Measurements from ENCODE around the gene MALT1.
A peak's percentile ranks its signal among the peaks of the same experiment; 100 is the strongest.

Gene MALT1

GRCh38 chr18:58779529-58779928 is 108.3 kb downstream of the MALT1 start:
- DNase-seq, result peak; percentile 79 to 85 (median 80)

- no peak for DNase-seq
Measured at GRCh38 chr18:58780045-58780444, 108.8 kb downstream of the MALT1 start.

GRCh38 chr18:58781627-58782194 is 110.4 kb downstream of the MALT1 start:
- peak; percentile 84 to 88 (median 88) for DNase-seq

GRCh38 chr18:58784601-58785137 is 113.4 kb downstream of the MALT1 start:
- no peak for DNase-seq

- no peak for DNase-seq
Measured at GRCh38 chr18:58785171-58785805, 114.0 kb downstream of the MALT1 start.

GRCh38 chr18:58785870-58786269 is 114.6 kb downstream of the MALT1 start:
- DNase-seq, result no peak

GRCh38 chr18:58787536-58788149 is 116.4 kb downstream of the MALT1 start:
- DNase-seq, result no peak

- no peak for DNase-seq
Measured at GRCh38 chr18:58788470-58788869, 117.2 kb downstream of the MALT1 start.

- no peak for DNase-seq
Measured at GRCh38 chr18:58788971-58789875, 118.0 kb downstream of the MALT1 start.

GRCh38 chr18:58789876-58790240 is 118.6 kb downstream of the MALT1 start:
- DNase-seq, result no peak

GRCh38 chr18:58792086-58792485 is 120.8 kb downstream of the MALT1 start:
- no peak for DNase-seq

GRCh38 chr18:58793361-58793760 is 122.1 kb downstream of the MALT1 start:
- DNase-seq, result no peak

GRCh38 chr18:58796220-58796619 is 125.0 kb downstream of the MALT1 start:
- DNase-seq, result no peak

GRCh38 chr18:58800582-58800981 is 129.3 kb downstream of the MALT1 start:
- DNase-seq, result peak in 1 of 3 donors; percentile 11

GRCh38 chr18:58802959-58803358 is 131.7 kb downstream of the MALT1 start:
- no peak for DNase-seq

- DNase-seq, result no peak
Measured at GRCh38 chr18:58803978-58804377, 132.7 kb downstream of the MALT1 start.

Measured in suppressor macrophage treated with lipopolysaccharide for 1 hour (primary cell).